ENCODE measurements around the gene PPFIA1.

- no peak for TF ChIP-seq CTCF (IDR thresholded peaks at IDR 0.05)
- no peak for TF ChIP-seq POLR2A (IDR thresholded peaks at IDR 0.05)
These were observed 145.3 kb downstream of the PPFIA1 start for GRCh38 chr11:70415642-70416395.

Data from esophagus squamous epithelium (tissue), 4 donors.